GM13977 (cell line): ENCODE results near the gene TMEM258.
A peak's percentile ranks its signal among the peaks of the same experiment; 100 is the strongest.

Source experiments
- DNase-seq: peaks from one replicate; pipeline ENCODE4 v3.0.0; 2012; ENCODE audit warnings: low spot score
- CTCF ChIP-seq: IDR thresholded peaks from 2 replicates; pipeline ENCODE4 v1.5.1; 2012; ENCODE audit warnings: mild to moderate bottlenecking, control low read depth; ENCODE audit not compliant: insufficient read depth; ENCODE audit errors: extremely low read depth, missing control alignments
- in situ Hi-C: fragments of 300-500 bp; cut with MboI; formaldehyde crosslinking; loops from one replicate; pipeline ENCODE4 v1.12.0; 2022; ENCODE audit warnings: low sequenced_read_pairs, low pct_unique_long_range_greater_than_20kb, mixed read lengths, inconsistent platforms; ENCODE audit not compliant: unreplicated experiment

TMEM258 gene

GRCh38 chr11:61832207-61832606 lies 39.8 kb upstream of the TMEM258 start:
- in situ Hi-C loops: no loop called here
- TF ChIP-seq CTCF: no peak
- no peak for DNase-seq

- TF ChIP-seq CTCF: no peak
- no peak for DNase-seq
- in situ Hi-C loops: no loop called here
Measured at GRCh38 chr11:61830237-61831105, 38.1 kb upstream of the TMEM258 start.

GRCh38 chr11:61829806-61830205 lies 37.4 kb upstream of the TMEM258 start:
- in situ Hi-C loops: no loop called here
- no peak for DNase-seq
- no peak for TF ChIP-seq CTCF

GRCh38 chr11:61828629-61829407 lies 36.4 kb upstream of the TMEM258 start:
- TF ChIP-seq CTCF: peak; percentile 66
- in situ Hi-C loops: no loop called here
- peak; percentile 81 for DNase-seq

GRCh38 chr11:61828379-61828628 lies 35.9 kb upstream of the TMEM258 start:
- no peak for TF ChIP-seq CTCF
- in situ Hi-C loops: no loop called here
- DNase-seq: no peak

- no peak for TF ChIP-seq CTCF
- DNase-seq: peak; percentile 94
- in situ Hi-C loops: no loop called here
Measured at GRCh38 chr11:61827571-61828378, 35.4 kb upstream of the TMEM258 start, which contains the start of gene FADS2. Gene FADS2 (plus strand): TSS chr11:61828300. CDS start chr11:61828391, 91 bp downstream.
